ENCODE measurements around the gene ZHX3.

GRCh38 chr20:41138475-41139226, 178.9 kb downstream of the ZHX3 start:
- no peak for TF ChIP-seq YY1 (IDR thresholded peaks at IDR 0.05; ENCODE audit: insufficient read depth, insufficient replicate concordance, low read depth, low read length)
- no peak for TF ChIP-seq GABPA (IDR thresholded peaks at IDR 0.05; ENCODE audit: low read depth, low read length)
- no peak for TF ChIP-seq GABPA (CRISPR knock-in tag; IDR thresholded peaks at IDR 0.05; ENCODE audit: low read depth)
- no peak for TF ChIP-seq CTCF (CRISPR knock-in tag; IDR thresholded peaks at IDR 0.05)
- no peak for TF ChIP-seq ZNF639 (CRISPR knock-in tag; conservative IDR thresholded peaks at IDR 0.05)
- TF ChIP-seq BRCA1 (CRISPR knock-in tag; IDR thresholded peaks at IDR 0.05), result no peak
- TF ChIP-seq FOXA1 (IDR thresholded peaks at IDR 0.05), result no peak
- no peak for TF ChIP-seq FOXA1 (CRISPR knock-in tag; IDR thresholded peaks at IDR 0.05)
- TF ChIP-seq KAT8 (CRISPR knock-in tag; IDR thresholded peaks at IDR 0.05), result no peak
- TF ChIP-seq NR3C1 (CRISPR knock-in tag; IDR thresholded peaks at IDR 0.05), result no peak
- no peak for TF ChIP-seq SAFB2 (CRISPR knock-in tag; IDR thresholded peaks at IDR 0.05; ENCODE audit: borderline replicate concordance, low read depth)
- TF ChIP-seq MYC (CRISPR knock-in tag; IDR thresholded peaks at IDR 0.05; ENCODE audit: borderline replicate concordance), result no peak
- no peak for TF ChIP-seq EZH2 (conservative IDR thresholded peaks at IDR 0.05; ENCODE audit: low read depth, low read length)
- TF ChIP-seq MXD1 (CRISPR knock-in tag; IDR thresholded peaks at IDR 0.05), result no peak
- no peak for TF ChIP-seq SRF (IDR thresholded peaks at IDR 0.05; ENCODE audit: low read depth, low read length)
